SK-N-MC (cell line): ENCODE data around the gene IMMP2L.

Experiments used
- DNase-seq: peaks from one replicate; pipeline ENCODE4 v3.0.0-alpha.2; 2011; ENCODE audit warnings: low read depth, low spot score
- H3K27ac ChIP-seq: fragments of 200-600 bp; sonication (generic); 2 replicates; pipeline ENCODE4 v1.5.1; 2016; ENCODE audit warnings: mixed run types
- H3K36me3 ChIP-seq: fragments of 200-600 bp; sonication (generic); 2 replicates; pipeline ENCODE4 v1.6.1; 2017; ENCODE audit warnings: antibody characterized with exemption, low read length, mixed read lengths; ENCODE audit not compliant: insufficient read depth
- H3K4me3 ChIP-seq: fragments of 200-600 bp; sonication (generic); 2 replicates; pipeline ENCODE4 v1.5.1; 2016
- H3K9ac ChIP-seq: fragments of 200-600 bp; sonication (generic); 2 replicates; pipeline ENCODE4 v1.8.0; 2017; ENCODE audit warnings: mixed run types, mixed read lengths; ENCODE audit not compliant: insufficient read length
- H3K9me3 ChIP-seq: fragments of 200-600 bp; sonication (generic); 2 replicates; pipeline ENCODE4 v1.6.1; 2017; ENCODE audit warnings: low read depth, mild to moderate bottlenecking, antibody characterized with exemption, low read length, moderate library complexity, mixed read lengths
- EZH2 ChIP-seq: fragments of 200-600 bp; sonication (generic); IDR thresholded peaks from one replicate; pipeline ENCODE4 v1.6.1; 2017; ENCODE audit warnings: antibody characterized with exemption
- FOXP2 ChIP-seq: optimal IDR thresholded peaks from 2 replicates; pipeline ENCODE3; 2011; ENCODE audit warnings: mild to moderate bottlenecking, moderate library complexity; ENCODE audit not compliant: insufficient read depth; ENCODE audit errors: extremely low read length, control extremely low read depth
- POLR2AphosphoS5 ChIP-seq: IDR thresholded peaks from 2 replicates; pipeline ENCODE4 v1.6.1; 2012; ENCODE audit warnings: mild to moderate bottlenecking, low read depth, low read length, borderline replicate concordance

Gene IMMP2L

GRCh38 chr7:111129435-111129834 is 432.9 kb downstream of the IMMP2L start:
- TF ChIP-seq POLR2AphosphoS5, result no peak
- no peak for TF ChIP-seq FOXP2
- no peak for TF ChIP-seq EZH2
- Histone ChIP-seq H3K9ac (no peak overlapping the region), H3K36me3 (no peaks in the 10 kb centered on the region), H3K27ac (no peak overlapping the region), H3K4me3 (no peak overlapping the region), H3K9me3 (no peaks in the 10 kb centered on the region)
- no peak for DNase-seq

- no peak overlapping the region for H3K4me3 ChIP-seq
- H3K36me3 ChIP-seq, result no peaks in the 10 kb centered on the region
- H3K27ac ChIP-seq, result no peak overlapping the region
- TF ChIP-seq EZH2 (no peak), FOXP2 (no peak), POLR2AphosphoS5 (no peak)
- DNase-seq, result no peak
- H3K9ac ChIP-seq, result no peak overlapping the region
- H3K9me3 ChIP-seq, result no peaks in the 10 kb centered on the region
Observed at GRCh38 chr7:111126987-111127386, 435.3 kb downstream of the IMMP2L start.

- no peak for TF ChIP-seq EZH2
- TF ChIP-seq POLR2AphosphoS5, result no peak
- no peak for TF ChIP-seq FOXP2
- H3K4me3 ChIP-seq, result no peak overlapping the region
- H3K9ac ChIP-seq, result no peak overlapping the region
- H3K36me3 ChIP-seq, result no peaks in the 10 kb centered on the region
- DNase-seq, result no peak
- no peak overlapping the region for H3K27ac ChIP-seq
- H3K9me3 ChIP-seq, result no peaks in the 10 kb centered on the region
Observed at GRCh38 chr7:111115966-111116365, 446.3 kb downstream of the IMMP2L start.

DNA sequence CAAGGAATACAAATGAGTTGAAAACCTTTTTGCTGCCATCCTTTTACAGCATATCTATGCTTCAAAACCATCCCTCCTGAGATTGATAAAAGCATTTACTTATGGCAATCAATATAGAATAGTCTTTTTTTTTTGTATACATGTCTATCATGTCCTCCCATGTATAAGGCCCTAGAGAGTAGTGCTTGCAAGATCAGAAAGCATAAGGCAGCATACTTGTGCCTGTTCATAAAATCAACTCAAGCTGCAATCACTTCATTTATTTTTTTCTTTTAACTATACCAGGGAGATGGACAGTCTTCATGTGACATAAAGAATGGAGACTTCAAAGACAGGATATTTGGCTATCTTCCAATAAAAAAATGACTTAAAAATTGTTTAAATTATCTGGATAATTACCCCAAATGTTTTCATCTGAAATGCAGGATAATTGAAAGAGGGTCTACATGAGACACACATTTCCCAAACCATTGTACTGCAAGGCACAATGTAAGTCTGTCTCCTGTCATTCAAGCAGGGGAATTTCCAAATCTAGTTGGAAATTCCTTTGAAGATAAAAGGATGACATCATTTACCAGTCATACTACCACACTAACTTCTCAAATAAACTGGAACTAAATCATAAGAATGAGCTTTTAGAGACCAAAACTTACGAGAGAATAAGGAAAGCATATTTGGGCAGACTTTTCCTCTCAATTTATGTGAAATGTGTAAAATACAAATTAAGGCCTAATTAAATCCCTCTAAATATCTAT is 448.9 kb downstream of the IMMP2L start:
- Histone ChIP-seq H3K27ac (no peak overlapping the region), H3K9me3 (no peaks in the 10 kb centered on the region), H3K36me3 (no peaks in the 10 kb centered on the region), H3K9ac (no peak overlapping the region), H3K4me3 (no peak overlapping the region)
- DNase-seq, result no peak
- no peak for TF ChIP-seq EZH2
- TF ChIP-seq FOXP2, result no peak
- TF ChIP-seq POLR2AphosphoS5, result no peak

- DNase-seq, result no peak
- H3K9ac ChIP-seq, result no peak overlapping the region
- no peak overlapping the region for H3K4me3 ChIP-seq
- no peak overlapping the region for H3K27ac ChIP-seq
- no peaks in the 10 kb centered on the region for H3K36me3 ChIP-seq
- TF ChIP-seq EZH2, result no peak
- no peak for TF ChIP-seq POLR2AphosphoS5
- no peak for TF ChIP-seq FOXP2
- no peaks in the 10 kb centered on the region for H3K9me3 ChIP-seq
Observed at GRCh38 chr7:111112439-111112838, 449.9 kb downstream of the IMMP2L start.

GRCh38 chr7:111108496-111108895 is 453.8 kb downstream of the IMMP2L start:
- Histone ChIP-seq H3K4me3 (no peak overlapping the region), H3K27ac (no peak overlapping the region), H3K9ac (no peak overlapping the region), H3K36me3 (no peaks in the 10 kb centered on the region), H3K9me3 (no peaks in the 10 kb centered on the region)
- no peak for DNase-seq
- no peak for TF ChIP-seq FOXP2
- no peak for TF ChIP-seq POLR2AphosphoS5
- no peak for TF ChIP-seq EZH2

GRCh38 chr7:111108000-111108399 is 454.3 kb downstream of the IMMP2L start:
- Histone ChIP-seq H3K27ac (no peak overlapping the region), H3K9ac (no peak overlapping the region), H3K4me3 (no peak overlapping the region), H3K36me3 (no peaks in the 10 kb centered on the region), H3K9me3 (no peaks in the 10 kb centered on the region)
- no peak for DNase-seq
- TF ChIP-seq EZH2, result no peak
- no peak for TF ChIP-seq POLR2AphosphoS5
- no peak for TF ChIP-seq FOXP2

- H3K9ac ChIP-seq, result no peak overlapping the region
- H3K27ac ChIP-seq, result no peak overlapping the region
- no peak for DNase-seq
- no peaks in the 10 kb centered on the region for H3K9me3 ChIP-seq
- no peaks in the 10 kb centered on the region for H3K36me3 ChIP-seq
- H3K4me3 ChIP-seq, result no peak overlapping the region
- TF ChIP-seq POLR2AphosphoS5 (no peak), FOXP2 (no peak), EZH2 (no peak)
Observed at GRCh38 chr7:111107579-111107978, 454.7 kb downstream of the IMMP2L start.

DNA sequence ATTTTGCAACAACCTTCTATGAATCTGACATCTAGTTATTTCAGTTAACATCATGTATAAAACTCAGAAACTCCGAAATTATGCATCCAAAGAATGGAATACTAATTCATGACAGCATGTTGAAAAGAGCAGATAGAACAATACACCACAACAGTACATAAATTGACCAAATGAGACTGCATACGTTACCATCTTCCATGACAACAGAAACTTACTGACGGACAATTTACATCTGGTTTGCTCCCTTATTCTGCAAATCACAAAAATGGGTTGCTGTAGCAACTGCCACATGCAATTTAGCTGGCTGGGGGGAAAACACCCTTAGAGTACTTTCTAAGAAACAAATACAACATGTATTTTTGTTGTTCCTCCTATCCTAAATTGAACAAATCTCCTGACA is 457.0 kb downstream of the IMMP2L start:
- Histone ChIP-seq H3K27ac (no peak overlapping the region), H3K36me3 (no peaks in the 10 kb centered on the region)
- TF ChIP-seq EZH2 (no peak), FOXP2 (no peak), POLR2AphosphoS5 (no peak)

More for the DNA sequence above, 457.0 kb downstream of the IMMP2L start:
- no peak for DNase-seq
- no peaks in the 10 kb centered on the region for H3K9me3 ChIP-seq
- H3K9ac ChIP-seq, result no peak overlapping the region
- H3K4me3 ChIP-seq, result no peak overlapping the region
